Measurements from ENCODE around the gene HMGN1.

DNA sequence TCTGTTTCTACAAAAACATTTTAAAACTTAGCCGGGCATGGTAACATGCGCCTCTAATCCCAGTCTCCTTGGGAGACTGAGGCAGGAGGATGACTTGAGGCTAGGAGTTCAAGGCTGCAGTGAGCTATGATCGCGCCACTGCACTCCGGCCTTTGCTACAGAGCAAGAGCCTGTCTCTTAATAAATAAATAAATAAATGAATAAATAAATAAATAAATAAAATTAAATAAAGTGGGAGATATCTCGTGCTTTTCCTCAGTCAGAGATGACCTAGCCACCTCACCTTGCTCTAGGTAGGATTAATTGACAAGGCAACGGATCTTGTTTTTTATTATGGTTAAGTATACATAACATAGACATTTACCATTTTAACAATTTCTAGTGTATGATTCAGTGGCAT is 21.2 kb downstream of the HMGN1 start:
- TF ChIP-seq, protein P1, sequence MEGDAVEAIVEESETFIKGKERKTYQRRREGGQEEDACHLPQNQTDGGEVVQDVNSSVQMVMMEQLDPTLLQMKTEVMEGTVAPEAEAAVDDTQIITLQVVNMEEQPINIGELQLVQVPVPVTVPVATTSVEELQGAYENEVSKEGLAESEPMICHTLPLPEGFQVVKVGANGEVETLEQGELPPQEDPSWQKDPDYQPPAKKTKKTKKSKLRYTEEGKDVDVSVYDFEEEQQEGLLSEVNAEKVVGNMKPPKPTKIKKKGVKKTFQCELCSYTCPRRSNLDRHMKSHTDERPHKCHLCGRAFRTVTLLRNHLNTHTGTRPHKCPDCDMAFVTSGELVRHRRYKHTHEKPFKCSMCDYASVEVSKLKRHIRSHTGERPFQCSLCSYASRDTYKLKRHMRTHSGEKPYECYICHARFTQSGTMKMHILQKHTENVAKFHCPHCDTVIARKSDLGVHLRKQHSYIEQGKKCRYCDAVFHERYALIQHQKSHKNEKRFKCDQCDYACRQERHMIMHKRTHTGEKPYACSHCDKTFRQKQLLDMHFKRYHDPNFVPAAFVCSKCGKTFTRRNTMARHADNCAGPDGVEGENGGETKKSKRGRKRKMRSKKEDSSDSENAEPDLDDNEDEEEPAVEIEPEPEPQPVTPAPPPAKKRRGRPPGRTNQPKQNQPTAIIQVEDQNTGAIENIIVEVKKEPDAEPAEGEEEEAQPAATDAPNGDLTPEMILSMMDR (IDR thresholded peaks at IDR 0.05), result no peak
- no peak for TF ChIP-seq POLR2A (IDR thresholded peaks at IDR 0.05)

All from adrenal gland (tissue), 5 donors.